ENCODE data around the gene TXNRD2. TPM values are rescaled to one million over a fixed set of nuclear protein-coding genes. Genes with fewer than 3 reads are reported as not detected.

TXNRD2 gene
- total and polyA plus RNA-seq, 2 of the 4 experiments (the other 2 are of a cell fraction): 15.6 to 25.7 TPM

DNA sequence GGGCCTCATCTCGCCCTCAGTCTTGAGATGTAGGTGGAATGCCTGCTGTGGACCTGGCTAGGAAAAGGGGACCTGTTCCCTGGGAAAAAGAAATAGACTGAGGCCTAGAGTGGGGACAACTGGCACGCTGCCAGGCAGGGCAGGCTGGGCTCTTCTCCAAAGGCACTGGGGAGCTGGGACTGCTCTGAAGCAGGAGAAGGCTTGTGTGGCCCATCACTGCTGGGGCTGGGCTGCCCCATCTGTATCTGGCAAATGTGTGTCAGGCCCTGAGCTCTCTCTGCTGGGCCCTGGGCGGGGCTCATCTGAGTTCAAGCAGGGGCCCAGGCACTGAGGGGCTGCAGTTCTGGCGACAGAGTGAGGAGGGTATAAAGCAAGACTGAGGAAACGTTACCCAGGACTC lies 42.1 kb upstream of the TXNRD2 start:
- CTCF ChIA-PET: no interaction called here

More for the DNA sequence above, 42.1 kb upstream of the TXNRD2 start:
- DNase-seq (no peak), ATAC-seq (ENCODE audit: low read depth) (no peak)
- in situ Hi-C loops (cut with MboI; ENCODE audit: low sequenced_read_pairs): no loop called here
- 0% methylated on average over 1 of the region's 5 CpGs; no CpG with 5 or more reads in 1 of the 2 experiments for WGBS, 2 experiments (ENCODE audit: extremely low coverage in 2 of 2, insufficient read length in 1 of 2)
- no peaks in the 10 kb centered on the region for H3K9me3 ChIP-seq (ENCODE audit: control insufficient read depth, insufficient read depth, low read length)
- H2AK5ac ChIP-seq (ENCODE audit: low read depth, low read length): peak overlapping the region; percentile 69; the same call in 1 of the 2 replicates
- peak overlapping the region; percentile 87 for H2AK9ac ChIP-seq (replicated peaks; ENCODE audit: low read depth, low read length, poor library complexity)
- H4K20me1 ChIP-seq (ENCODE audit: insufficient read depth, low read length): peaks cover 18% of the 10 kb centered on the region; the same call in 1 of the 2 replicates
- H4K5ac ChIP-seq (ENCODE audit: low read depth, low read length): no peak overlapping the region
- H2BK15ac ChIP-seq (ENCODE audit: low read depth, low read length): no peak overlapping the region
- no peak overlapping the region for H3K9ac ChIP-seq (ENCODE audit: low read depth, low read length)
- H4K91ac ChIP-seq (ENCODE audit: insufficient read depth, low read depth, low read length): no peak overlapping the region
- no peak overlapping the region for H2BK120ac ChIP-seq (ENCODE audit: low read depth, low read length)
- H3K27ac ChIP-seq (ENCODE audit: insufficient read depth, low read length): no peak overlapping the region
- peak overlapping the region; percentile 30; the same call in 1 of the 2 replicates for H3K4ac ChIP-seq (ENCODE audit: low read depth, low read length)
- no peak overlapping the region for H3K18ac ChIP-seq (ENCODE audit: low read depth, low read length)
- no TSS peak for BruUV-seq (replicated peaks)
- intact Hi-C loops (cut with micrococcal nuclease): no loop called here
- dilution Hi-C loops (cut with HindIII; ENCODE audit: low sequenced_read_pairs, unreplicated experiment): no loop called here
- peaks cover 13% of the 10 kb centered on the region for H3K4me1 ChIP-seq (ENCODE audit: control insufficient read depth, insufficient read depth, low read length)
- 0 out of 2 replicates have a peak overlapping the region, but pooled peaks have one; percentile 18 for H2BK20ac ChIP-seq (ENCODE audit: low read depth, low read length)
- H3K4me2 ChIP-seq (ENCODE audit: low read depth, low read length): no peak overlapping the region
- H3K36me3 ChIP-seq (ENCODE audit: control insufficient read depth, insufficient read depth, low read length): peaks cover 12% of the 10 kb centered on the region
- H2AFZ ChIP-seq (replicated peaks; ENCODE audit: low read length, poor library complexity): peak overlapping the region; percentile 44
- H2BK5ac ChIP-seq (ENCODE audit: low read depth, low read length, poor library complexity, severe bottlenecking): no peak overlapping the region
- 0 out of 2 replicates have a peak overlapping the region, but pooled peaks have one; percentile 1 for H3K14ac ChIP-seq (replicated peaks; ENCODE audit: low read depth, low read length)
- H4K8ac ChIP-seq (ENCODE audit: low read depth in 2 of 2, low read length in 2 of 2): peak overlapping the region; percentile 24 to 53; a peak in 1 of 4 replicates
- peaks cover 17% of the 10 kb centered on the region for H3K9me1 ChIP-seq (ENCODE audit: insufficient read depth, low read length)
- H3K23ac ChIP-seq (ENCODE audit: low read depth, low read length): no peak overlapping the region
- POLR2A ChIA-PET (ENCODE audit: unreplicated experiment): no interaction called here
- H3K56ac ChIP-seq (ENCODE audit: extremely low read depth, insufficient read depth, low read length): no peak overlapping the region
- no peak overlapping the region for H3K4me3 ChIP-seq (ENCODE audit: insufficient read depth, low read depth, low read length)
- TF ChIP-seq, protein P1, sequence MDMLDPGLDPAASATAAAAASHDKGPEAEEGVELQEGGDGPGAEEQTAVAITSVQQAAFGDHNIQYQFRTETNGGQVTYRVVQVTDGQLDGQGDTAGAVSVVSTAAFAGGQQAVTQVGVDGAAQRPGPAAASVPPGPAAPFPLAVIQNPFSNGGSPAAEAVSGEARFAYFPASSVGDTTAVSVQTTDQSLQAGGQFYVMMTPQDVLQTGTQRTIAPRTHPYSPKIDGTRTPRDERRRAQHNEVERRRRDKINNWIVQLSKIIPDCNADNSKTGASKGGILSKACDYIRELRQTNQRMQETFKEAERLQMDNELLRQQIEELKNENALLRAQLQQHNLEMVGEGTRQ (IDR thresholded peaks at IDR 0.05; ENCODE audit: low read depth, low read length): no peak
- TF ChIP-seq SMC3 (IDR thresholded peaks at IDR 0.05; ENCODE audit: low read depth, low read length) (no peak), NFE2L2 (IDR thresholded peaks at IDR 0.05; ENCODE audit: low read depth, low read length) (no peak), BHLHE40 (IDR thresholded peaks at IDR 0.05; ENCODE audit: low read depth, low read length) (no peak), CEBPB (IDR thresholded peaks at IDR 0.05; ENCODE audit: low read depth, low read length) (no peak), MXI1 (IDR thresholded peaks at IDR 0.05; ENCODE audit: borderline replicate concordance, low read depth, low read length) (no peak), MAFK (IDR thresholded peaks at IDR 0.05; ENCODE audit: low read depth, low read length) (no peak), MAZ (IDR thresholded peaks at IDR 0.05; ENCODE audit: borderline replicate concordance, low read depth, low read length) (no peak), RAD21 (IDR thresholded peaks at IDR 0.05; ENCODE audit: low read length) (no peak), RCOR1 (IDR thresholded peaks at IDR 0.05; ENCODE audit: insufficient replicate concordance, low read length) (no peak), FOS (IDR thresholded peaks at IDR 0.05; ENCODE audit: low read depth, low read length) (no peak), CHD1 (IDR thresholded peaks at IDR 0.05; ENCODE audit: low read depth, low read length) (no peak), RFX5 (IDR thresholded peaks at IDR 0.05; ENCODE audit: low read depth, low read length) (no peak), POLR2A (IDR thresholded peaks at IDR 0.05; ENCODE audit: low read depth, low read length) (no peak)
- TF ChIP-seq, protein P2, sequence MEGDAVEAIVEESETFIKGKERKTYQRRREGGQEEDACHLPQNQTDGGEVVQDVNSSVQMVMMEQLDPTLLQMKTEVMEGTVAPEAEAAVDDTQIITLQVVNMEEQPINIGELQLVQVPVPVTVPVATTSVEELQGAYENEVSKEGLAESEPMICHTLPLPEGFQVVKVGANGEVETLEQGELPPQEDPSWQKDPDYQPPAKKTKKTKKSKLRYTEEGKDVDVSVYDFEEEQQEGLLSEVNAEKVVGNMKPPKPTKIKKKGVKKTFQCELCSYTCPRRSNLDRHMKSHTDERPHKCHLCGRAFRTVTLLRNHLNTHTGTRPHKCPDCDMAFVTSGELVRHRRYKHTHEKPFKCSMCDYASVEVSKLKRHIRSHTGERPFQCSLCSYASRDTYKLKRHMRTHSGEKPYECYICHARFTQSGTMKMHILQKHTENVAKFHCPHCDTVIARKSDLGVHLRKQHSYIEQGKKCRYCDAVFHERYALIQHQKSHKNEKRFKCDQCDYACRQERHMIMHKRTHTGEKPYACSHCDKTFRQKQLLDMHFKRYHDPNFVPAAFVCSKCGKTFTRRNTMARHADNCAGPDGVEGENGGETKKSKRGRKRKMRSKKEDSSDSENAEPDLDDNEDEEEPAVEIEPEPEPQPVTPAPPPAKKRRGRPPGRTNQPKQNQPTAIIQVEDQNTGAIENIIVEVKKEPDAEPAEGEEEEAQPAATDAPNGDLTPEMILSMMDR (conservative IDR thresholded peaks at IDR 0.05; ENCODE audit: low read depth, low read length): no peak
- TF ChIP-seq, protein P3, sequence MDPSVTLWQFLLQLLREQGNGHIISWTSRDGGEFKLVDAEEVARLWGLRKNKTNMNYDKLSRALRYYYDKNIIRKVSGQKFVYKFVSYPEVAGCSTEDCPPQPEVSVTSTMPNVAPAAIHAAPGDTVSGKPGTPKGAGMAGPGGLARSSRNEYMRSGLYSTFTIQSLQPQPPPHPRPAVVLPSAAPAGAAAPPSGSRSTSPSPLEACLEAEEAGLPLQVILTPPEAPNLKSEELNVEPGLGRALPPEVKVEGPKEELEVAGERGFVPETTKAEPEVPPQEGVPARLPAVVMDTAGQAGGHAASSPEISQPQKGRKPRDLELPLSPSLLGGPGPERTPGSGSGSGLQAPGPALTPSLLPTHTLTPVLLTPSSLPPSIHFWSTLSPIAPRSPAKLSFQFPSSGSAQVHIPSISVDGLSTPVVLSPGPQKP (IDR thresholded peaks at IDR 0.05; ENCODE audit: borderline replicate concordance, low read depth, low read length): no peak
- H3K79me1 ChIP-seq (ENCODE audit: low read depth in 1 of 2, low read length in 2 of 2): peaks cover 4 to 37% of the 10 kb centered on the region in 2 experiments; a peak in 3 of 4 replicates
- H3K27me3 ChIP-seq (ENCODE audit: control insufficient read depth, insufficient read depth, low read length): no peaks in the 10 kb centered on the region

All from IMR-90 (cell line).